ENCODE measurements around the gene C1orf87.

C1orf87 gene

GRCh38 chr1:60031146-60031545, 42.4 kb downstream of the C1orf87 start:
- no CpG with 5 or more reads among the region's 3 CpGs for WGBS (ENCODE audit: extremely low coverage, insufficient coverage, low lambda C conversion rate)
- H4K8ac ChIP-seq (ENCODE audit: low read depth, low read length), result no peak overlapping the region

DNA sequence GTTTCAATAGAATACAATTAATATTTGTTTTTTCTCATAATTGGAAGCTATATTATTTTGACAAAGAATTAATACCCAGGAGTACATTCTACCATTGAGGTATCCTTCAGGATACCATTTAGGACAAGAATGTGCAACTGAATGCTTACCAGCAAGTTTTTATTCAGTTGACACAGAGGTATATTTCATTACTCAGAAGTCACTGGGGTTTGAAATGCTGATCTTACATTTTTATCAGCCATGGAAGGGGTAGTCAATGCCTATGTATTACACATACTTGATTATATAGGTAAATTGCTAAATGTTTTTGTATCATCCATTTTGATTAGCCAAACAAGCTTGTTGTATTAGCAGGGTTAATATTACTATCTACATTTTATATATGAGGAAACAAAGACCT, 48.0 kb downstream of the C1orf87 start:
- DNase-seq, result no peak
- H2BK15ac ChIP-seq (replicated peaks; ENCODE audit: low read depth), result no peak overlapping the region

More at GRCh38 chr1:60031146-60031545, 42.4 kb downstream of the C1orf87 start:
- H2BK120ac ChIP-seq (ENCODE audit: low read depth, low read length), result no peak overlapping the region
- H3K9ac ChIP-seq (ENCODE audit: low read length), result no peak overlapping the region
- H2BK15ac ChIP-seq (replicated peaks; ENCODE audit: low read depth), result no peak overlapping the region
- H3K79me2 ChIP-seq (ENCODE audit: control insufficient read depth, insufficient read depth, low read length), result no peaks in the 10 kb centered on the region
- no peaks in the 10 kb centered on the region for H3K36me3 ChIP-seq (ENCODE audit: control insufficient read depth, insufficient read depth, low read length)
- H4K5ac ChIP-seq (ENCODE audit: low read length), result no peak overlapping the region
- H3K4ac ChIP-seq (ENCODE audit: low read depth, low read length), result no peak overlapping the region
- H3K4me1 ChIP-seq (ENCODE audit: control insufficient read depth, low read depth, low read length), result no peaks in the 10 kb centered on the region
- H2AK5ac ChIP-seq (ENCODE audit: low read length), result no peak overlapping the region
- H3K27ac ChIP-seq (ENCODE audit: low read depth, low read length), result no peak overlapping the region
- H2BK5ac ChIP-seq (ENCODE audit: low read length), result no peak overlapping the region
- H3K79me1 ChIP-seq (ENCODE audit: low read length), result no peaks in the 10 kb centered on the region
- H3K4me2 ChIP-seq (ENCODE audit: low read length), result no peak overlapping the region
- DNase-seq, result no peak
- no peaks in the 10 kb centered on the region for H3K27me3 ChIP-seq (ENCODE audit: insufficient read depth, low read length, poor library complexity)
- H3K56ac ChIP-seq (ENCODE audit: low read length), result no peak overlapping the region
- no peak overlapping the region for H3K18ac ChIP-seq (ENCODE audit: low read length)
- no peak overlapping the region for H3K4me3 ChIP-seq (ENCODE audit: low read length)
- no peak overlapping the region for H3K23ac ChIP-seq (ENCODE audit: low read length)

GRCh38 chr1:60017508-60018205, 55.9 kb downstream of the C1orf87 start:
- no peak overlapping the region for H2AK5ac ChIP-seq (ENCODE audit: low read length)
- no CpG with 5 or more reads among the region's 4 CpGs for WGBS (ENCODE audit: extremely low coverage, insufficient coverage, low lambda C conversion rate)
- no peak for DNase-seq
- no peak overlapping the region for H3K56ac ChIP-seq (ENCODE audit: low read length)
- H2BK120ac ChIP-seq (ENCODE audit: low read depth, low read length), result no peak overlapping the region
- H3K79me2 ChIP-seq (ENCODE audit: control insufficient read depth, insufficient read depth, low read length), result no peaks in the 10 kb centered on the region
- H3K36me3 ChIP-seq (ENCODE audit: control insufficient read depth, insufficient read depth, low read length), result no peaks in the 10 kb centered on the region
- H3K4ac ChIP-seq (ENCODE audit: low read depth, low read length), result no peak overlapping the region
- no peaks in the 10 kb centered on the region for H3K27me3 ChIP-seq (ENCODE audit: insufficient read depth, low read length, poor library complexity)
- no peaks in the 10 kb centered on the region for H3K79me1 ChIP-seq (ENCODE audit: low read length)
- H4K8ac ChIP-seq (ENCODE audit: low read depth, low read length), result no peak overlapping the region
- no peak overlapping the region for H3K9ac ChIP-seq (ENCODE audit: low read length)
- H4K5ac ChIP-seq (ENCODE audit: low read length), result no peak overlapping the region
- H3K4me3 ChIP-seq (ENCODE audit: low read length), result no peak overlapping the region
- H2BK15ac ChIP-seq (replicated peaks; ENCODE audit: low read depth), result no peak overlapping the region
- H3K18ac ChIP-seq (ENCODE audit: low read length), result no peak overlapping the region
- H3K23ac ChIP-seq (ENCODE audit: low read length), result no peak overlapping the region
- no peak overlapping the region for H3K27ac ChIP-seq (ENCODE audit: low read depth, low read length)
- no peak overlapping the region for H3K4me2 ChIP-seq (ENCODE audit: low read length)
- H2BK5ac ChIP-seq (ENCODE audit: low read length), result no peak overlapping the region
- H3K4me1 ChIP-seq (ENCODE audit: control insufficient read depth, low read depth, low read length), result no peaks in the 10 kb centered on the region

More for the DNA sequence above, 48.0 kb downstream of the C1orf87 start:
- Histone ChIP-seq H2AK5ac (ENCODE audit: low read length) (no peak overlapping the region), H2BK120ac (ENCODE audit: low read depth, low read length) (no peak overlapping the region), H3K56ac (ENCODE audit: low read length) (no peak overlapping the region), H3K36me3 (ENCODE audit: control insufficient read depth, insufficient read depth, low read length) (no peaks in the 10 kb centered on the region), H2BK5ac (ENCODE audit: low read length) (no peak overlapping the region), H3K4me3 (ENCODE audit: low read length) (no peak overlapping the region), H3K27ac (ENCODE audit: low read depth, low read length) (no peak overlapping the region), H3K4me1 (ENCODE audit: control insufficient read depth, low read depth, low read length) (no peaks in the 10 kb centered on the region), H3K79me2 (ENCODE audit: control insufficient read depth, insufficient read depth, low read length) (no peaks in the 10 kb centered on the region), H3K9ac (ENCODE audit: low read length) (no peak overlapping the region), H4K5ac (ENCODE audit: low read length) (no peak overlapping the region), H3K18ac (ENCODE audit: low read length) (no peak overlapping the region), H4K8ac (ENCODE audit: low read depth, low read length) (no peak overlapping the region), H3K4ac (ENCODE audit: low read depth, low read length) (no peak overlapping the region), H3K79me1 (ENCODE audit: low read length) (no peaks in the 10 kb centered on the region), H3K23ac (ENCODE audit: low read length) (no peak overlapping the region), H3K27me3 (ENCODE audit: insufficient read depth, low read length, poor library complexity) (no peaks in the 10 kb centered on the region), H3K4me2 (ENCODE audit: low read length) (no peak overlapping the region)

- no peak overlapping the region for H4K8ac ChIP-seq (ENCODE audit: low read depth, low read length)
- WGBS (ENCODE audit: extremely low coverage, insufficient coverage, low lambda C conversion rate), result no CpG with 5 or more reads among the region's 1 CpG
- H2AK5ac ChIP-seq (ENCODE audit: low read length), result no peak overlapping the region
- H3K79me2 ChIP-seq (ENCODE audit: control insufficient read depth, insufficient read depth, low read length), result no peaks in the 10 kb centered on the region
- no peak overlapping the region for H3K4me3 ChIP-seq (ENCODE audit: low read length)
- no peak overlapping the region for H3K4me2 ChIP-seq (ENCODE audit: low read length)
- no peak overlapping the region for H2BK15ac ChIP-seq (replicated peaks; ENCODE audit: low read depth)
- H2BK120ac ChIP-seq (ENCODE audit: low read depth, low read length), result no peak overlapping the region
- no peaks in the 10 kb centered on the region for H3K36me3 ChIP-seq (ENCODE audit: control insufficient read depth, insufficient read depth, low read length)
- H3K23ac ChIP-seq (ENCODE audit: low read length), result no peak overlapping the region
- no peak overlapping the region for H3K18ac ChIP-seq (ENCODE audit: low read length)
- H3K27me3 ChIP-seq (ENCODE audit: insufficient read depth, low read length, poor library complexity), result no peaks in the 10 kb centered on the region
- no peak overlapping the region for H3K4ac ChIP-seq (ENCODE audit: low read depth, low read length)
- no peak for DNase-seq
- no peak overlapping the region for H3K27ac ChIP-seq (ENCODE audit: low read depth, low read length)
- no peaks in the 10 kb centered on the region for H3K4me1 ChIP-seq (ENCODE audit: control insufficient read depth, low read depth, low read length)
- H3K79me1 ChIP-seq (ENCODE audit: low read length), result no peaks in the 10 kb centered on the region
- H2BK5ac ChIP-seq (ENCODE audit: low read length), result no peak overlapping the region
- H3K56ac ChIP-seq (ENCODE audit: low read length), result no peak overlapping the region
- no peak overlapping the region for H3K9ac ChIP-seq (ENCODE audit: low read length)
- H4K5ac ChIP-seq (ENCODE audit: low read length), result no peak overlapping the region
These were observed 62.9 kb downstream of the C1orf87 start for GRCh38 chr1:60010690-60011089.

DNA sequence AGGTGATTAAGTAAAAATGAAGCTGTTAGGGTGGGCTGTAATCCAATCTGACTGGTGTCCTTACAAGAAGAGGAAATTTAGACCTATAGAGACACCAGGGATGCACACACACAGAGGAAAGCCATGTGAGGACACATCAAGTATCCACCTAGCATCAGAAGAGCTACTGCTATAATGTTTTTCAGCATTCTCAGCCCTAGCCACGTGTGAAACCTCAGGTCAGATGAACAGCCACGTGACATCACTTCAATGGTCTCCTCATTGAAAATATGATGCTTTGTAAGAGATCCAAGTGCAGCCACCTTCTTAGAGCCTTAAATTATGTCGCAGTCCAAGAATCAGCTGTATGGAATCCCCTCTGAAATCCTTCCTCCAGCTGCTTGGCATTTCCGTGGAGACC, 65.1 kb downstream of the C1orf87 start:
- Histone ChIP-seq H2AK5ac (ENCODE audit: low read length) (no peak overlapping the region), H4K5ac (ENCODE audit: low read length) (no peak overlapping the region), H2BK120ac (ENCODE audit: low read depth, low read length) (no peak overlapping the region), H2BK15ac (replicated peaks; ENCODE audit: low read depth) (no peak overlapping the region), H3K4me1 (ENCODE audit: control insufficient read depth, low read depth, low read length) (no peaks in the 10 kb centered on the region), H3K56ac (ENCODE audit: low read length) (no peak overlapping the region), H3K4ac (ENCODE audit: low read depth, low read length) (no peak overlapping the region), H3K79me1 (ENCODE audit: low read length) (no peaks in the 10 kb centered on the region), H3K4me3 (ENCODE audit: low read length) (no peak overlapping the region), H3K18ac (ENCODE audit: low read length) (no peak overlapping the region), H3K23ac (ENCODE audit: low read length) (no peak overlapping the region), H2BK5ac (ENCODE audit: low read length) (no peak overlapping the region), H3K27me3 (ENCODE audit: insufficient read depth, low read length, poor library complexity) (no peaks in the 10 kb centered on the region), H3K79me2 (ENCODE audit: control insufficient read depth, insufficient read depth, low read length) (no peaks in the 10 kb centered on the region), H4K8ac (ENCODE audit: low read depth, low read length) (no peak overlapping the region), H3K9ac (ENCODE audit: low read length) (no peak overlapping the region), H3K4me2 (ENCODE audit: low read length) (no peak overlapping the region), H3K36me3 (ENCODE audit: control insufficient read depth, insufficient read depth, low read length) (no peaks in the 10 kb centered on the region), H3K27ac (ENCODE audit: low read depth, low read length) (no peak overlapping the region)
- WGBS (ENCODE audit: extremely low coverage, insufficient coverage, low lambda C conversion rate), result no CpG with 5 or more reads among the region's 4 CpGs
- DNase-seq, result no peak

- DNase-seq, result no peak
- no peaks in the 10 kb centered on the region for H3K4me1 ChIP-seq (ENCODE audit: control insufficient read depth, low read depth, low read length)
- no peak overlapping the region for H3K56ac ChIP-seq (ENCODE audit: low read length)
- H2AK5ac ChIP-seq (ENCODE audit: low read length), result no peak overlapping the region
- WGBS (ENCODE audit: extremely low coverage, insufficient coverage, low lambda C conversion rate), result no CpG with 5 or more reads among the region's 3 CpGs
- no peaks in the 10 kb centered on the region for H3K79me2 ChIP-seq (ENCODE audit: control insufficient read depth, insufficient read depth, low read length)
- H2BK120ac ChIP-seq (ENCODE audit: low read depth, low read length), result no peak overlapping the region
- H3K9ac ChIP-seq (ENCODE audit: low read length), result no peak overlapping the region
- H3K4me3 ChIP-seq (ENCODE audit: low read length), result no peak overlapping the region
- H2BK5ac ChIP-seq (ENCODE audit: low read length), result no peak overlapping the region
- H3K4ac ChIP-seq (ENCODE audit: low read depth, low read length), result no peak overlapping the region
- H3K27me3 ChIP-seq (ENCODE audit: insufficient read depth, low read length, poor library complexity), result no peaks in the 10 kb centered on the region
- H3K36me3 ChIP-seq (ENCODE audit: control insufficient read depth, insufficient read depth, low read length), result no peaks in the 10 kb centered on the region
- H2BK15ac ChIP-seq (replicated peaks; ENCODE audit: low read depth), result no peak overlapping the region
- no peak overlapping the region for H4K5ac ChIP-seq (ENCODE audit: low read length)
- H3K4me2 ChIP-seq (ENCODE audit: low read length), result no peak overlapping the region
- H4K8ac ChIP-seq (ENCODE audit: low read depth, low read length), result no peak overlapping the region
- no peaks in the 10 kb centered on the region for H3K79me1 ChIP-seq (ENCODE audit: low read length)
- H3K27ac ChIP-seq (ENCODE audit: low read depth, low read length), result no peak overlapping the region
- no peak overlapping the region for H3K23ac ChIP-seq (ENCODE audit: low read length)
- H3K18ac ChIP-seq (ENCODE audit: low read length), result no peak overlapping the region
These were observed 72.9 kb downstream of the C1orf87 start for GRCh38 chr1:60000625-60001024.
